HepG2 (cell line): ENCODE data around the gene BCO1. TPM values are rescaled to one million over a fixed set of nuclear protein-coding genes. Genes with fewer than 3 reads are reported as not detected.

Experiments used
- ATAC-seq: fragments of 200-7000 bp; cut with Tn5 transposase; 3 replicates; pipeline ENCODE4 v1.9.1; 2020; ENCODE audit warnings: mild to moderate bottlenecking, moderate library complexity
- BruUV-seq: library from RNA; stranded (reverse); fragments of 400-500 nt; replicated peaks from 2 replicates; lab custom pipeline; 2021; lab: Mats Ljungman, UMichigan
- CTCF ChIA-PET: fragments of 300-600 bp; formaldehyde crosslinking; extraction: SDS; loops from one replicate; lab custom pipeline; 2021; ENCODE audit warnings: low total read pairs, inconsistent platforms, low intra/inter-chr PET ratio; lab: Yijun Ruan, JAX
- POLR2A ChIA-PET: fragments of 350-600 bp; sonication (Branson Sonifier 250); formaldehyde crosslinking; loops from one replicate; lab custom pipeline; 2020; ENCODE audit warnings: antibody characterized with exemption, inconsistent platforms; lab: Yijun Ruan, JAX
- DNase-seq: peaks from one replicate; pipeline ENCODE4 v3.0.0-alpha.2; 2015; ENCODE audit warnings: low spot score
- FAIRE-seq: peaks from 3 replicates; lab custom pipeline; 2011; peaks lifted over from hg19 to GRCh38; lab: Jason Lieb, UNC
- H2AFZ ChIP-seq: one replicate; pipeline ENCODE4 v1.6.1; 2011; ENCODE audit warnings: low read length, inconsistent platforms
- H3K27ac ChIP-seq: fragments of 300-600 bp; 3 replicates; pipeline ENCODE4 v1.8.0; 2011; ENCODE audit warnings: mixed run types, mild to moderate bottlenecking, mixed read lengths, low read length, inconsistent platforms; ENCODE audit not compliant: insufficient read depth; ENCODE audit errors: extremely low read length
- H3K27me3 ChIP-seq, 2 experiments: fragments of 200-600 bp in 1 of 2; 2 replicates in 1 of 2; 3 replicates in 1 of 2; pipeline versions ENCODE4 v1.6.0 to v1.8.0; 2011; ENCODE audit warnings: low read length in 2 of 2, mild to moderate bottlenecking in 2 of 2, moderate library complexity in 2 of 2, inconsistent platforms in 1 of 2; ENCODE audit not compliant: insufficient read depth in 2 of 2, control insufficient read depth in 1 of 2
- H3K36me3 ChIP-seq, 2 experiments: fragments of 200-600 bp in 1 of 2; replicated peaks in 1 of 2; 2 replicates in 1 of 2; 3 replicates in 1 of 2; pipeline versions ENCODE4 v1.5.1 to v1.8.0; 2011; ENCODE audit warnings: low read length in 2 of 2, inconsistent platforms in 1 of 2; ENCODE audit not compliant: insufficient read depth in 2 of 2, control insufficient read depth in 1 of 2
- H3K4me1 ChIP-seq: 2 replicates; pipeline ENCODE4 v1.5.1; 2012; ENCODE audit warnings: low read length, inconsistent platforms; ENCODE audit not compliant: insufficient read depth
- H3K4me2 ChIP-seq: 2 replicates; pipeline ENCODE4 v1.6.0; 2011; ENCODE audit warnings: low read depth, low read length, inconsistent platforms
- H3K4me3 ChIP-seq, 3 experiments: fragments of 200-600 bp in 1 of 3; sonication (generic), shearing (Covaris generic) in 1 of 3; replicated peaks in 1 of 3; 2 replicates each; pipeline ENCODE4 v1.5.1; 2011 to 2016; ENCODE audit warnings: low read length in 3 of 3, inconsistent platforms in 2 of 3, low read depth in 2 of 3, mild to moderate bottlenecking in 2 of 3, control low read depth in 1 of 3, mixed read lengths in 1 of 3; ENCODE audit not compliant: insufficient read depth in 1 of 3
- H3K79me2 ChIP-seq: one replicate; pipeline ENCODE4 v1.6.1; 2011; ENCODE audit warnings: low read length, inconsistent platforms; ENCODE audit not compliant: insufficient read depth
- H3K9ac ChIP-seq: 2 replicates; pipeline ENCODE4 v1.6.0; 2011; ENCODE audit warnings: mild to moderate bottlenecking, low read depth, low read length, inconsistent platforms; ENCODE audit not compliant: insufficient read depth
- H3K9me3 ChIP-seq: 2 replicates; pipeline ENCODE4 v1.5.1; 2012; ENCODE audit warnings: mild to moderate bottlenecking, low read length
- H4K20me1 ChIP-seq: 2 replicates; pipeline ENCODE4 v1.6.0; 2011; ENCODE audit warnings: inconsistent platforms, mild to moderate bottlenecking, low read length, moderate library complexity; ENCODE audit not compliant: insufficient read depth
- NFYC ChIP-seq: IDR thresholded peaks from 2 replicates; pipeline ENCODE4 v1.6.1; 2016; ENCODE audit warnings: missing genetic modification reagents, missing compliant biosample characterization
- NR1H2 ChIP-seq: sonication (generic); formaldehyde crosslinking; IDR thresholded peaks from 2 replicates; pipeline ENCODE4 v1.8.1; 2022; ENCODE audit warnings: low read depth, missing genetic modification reagents, borderline replicate concordance
- PHF8 ChIP-seq: sonication (generic); formaldehyde crosslinking; IDR thresholded peaks from 2 replicates; pipeline ENCODE4 v1.5.0; 2020; ENCODE audit warnings: missing genetic modification reagents
- SIX4 ChIP-seq: sonication (generic); formaldehyde crosslinking; IDR thresholded peaks from 2 replicates; pipeline ENCODE4 v1.4.0; 2020; ENCODE audit warnings: missing genetic modification reagents
- SP1 ChIP-seq, 2 experiments: fragments of 450-650 bp in 1 of 2; sonication (generic) in 1 of 2; formaldehyde crosslinking in 1 of 2; IDR thresholded peaks; 2 replicates each; pipeline versions ENCODE4 v1.4.0 to v1.6.1; 2016 to 2020; ENCODE audit warnings: missing genetic modification reagents in 1 of 2
- TOPORS ChIP-seq: sonication (generic); formaldehyde crosslinking; IDR thresholded peaks from 2 replicates; pipeline ENCODE4 v1.8.0; 2023; ENCODE audit warnings: mild to moderate bottlenecking, missing genetic modification reagents
- U2AF2 ChIP-seq: fragments of 200-400 bp; formaldehyde crosslinking; IDR thresholded peaks from 2 replicates; pipeline ENCODE4 v1.6.1; 2017; ENCODE audit warnings: low read depth, mild to moderate bottlenecking, low read length
- ZMYM3 ChIP-seq: sonication (generic); formaldehyde crosslinking; IDR thresholded peaks from 2 replicates; pipeline ENCODE4 v1.5.1; 2020; ENCODE audit warnings: mild to moderate bottlenecking, missing genetic modification reagents
- ZNF260 ChIP-seq: sonication (generic); formaldehyde crosslinking; IDR thresholded peaks from 2 replicates; pipeline ENCODE4 v1.4.0; 2020; ENCODE audit warnings: missing genetic modification reagents, low read depth, mild to moderate bottlenecking, borderline replicate concordance
- ZNF569 ChIP-seq: sonication (generic); formaldehyde crosslinking; IDR thresholded peaks from 2 replicates; pipeline ENCODE4 v1.5.0; 2020; ENCODE audit warnings: mild to moderate bottlenecking, missing genetic modification reagents, moderate library complexity, borderline replicate concordance
- WGBS: methylation state at CpG from one replicate; pipeline ENCODE4 v1.1.6; 2017; ENCODE audit warnings: low lambda C conversion rate; 5-methylcytosine and 5-hydroxymethylcytosine counted together
- in situ Hi-C: cut with HindIII; loops from 2 replicates; pipeline ENCODE4 v1.10.0; 2017; ENCODE audit warnings: low pct_unique_long_range_greater_than_20kb; ENCODE audit not compliant: extremely low pct_ligation_motif_present
- intact Hi-C: fragments of 100-400 bp; cut with micrococcal nuclease; formaldehyde crosslinking; loops from one replicate; pipeline ENCODE4 v1.10.0; 2022; ENCODE audit not compliant: unreplicated experiment
- polyA plus RNA-seq, 8 experiments: library from polyadenylated mRNA; depleted of rRNA in 3 of 8; stranded (reverse) in 7 of 8; unstranded in 1 of 8; fragments of >200 nt; fragmentation: Illumina TruSeq in 4 of 8; extraction: Trizol in 4 of 8; gene quantifications; 2 replicates each; pipeline versions ENCODE4 v1.2.1 to v1.2.3, GENCODE V29; 2011 to 2016; ENCODE audit warnings: low read depth in 4 of 8, missing spikeins in 1 of 8, mixed read lengths in 1 of 8; ENCODE audit not compliant: insufficient read depth in 1 of 8
- total RNA-seq, 5 experiments: library from RNA; depleted of rRNA; stranded (reverse); fragments of >200 nt; fragmentation: Illumina TruSeq; extraction: Trizol; gene quantifications; 2 replicates each; pipeline ENCODE4 v1.2.3, GENCODE V29; 2016; ENCODE audit warnings: low read depth in 1 of 5
- TF ChIP-seq, protein P1 (sequence below): sonication (generic); formaldehyde crosslinking; IDR thresholded peaks from 2 replicates; pipeline ENCODE4 v1.5.0; 2020; ENCODE audit warnings: missing genetic modification reagents, mild to moderate bottlenecking, borderline replicate concordance
- TF ChIP-seq, protein P2 (sequence below): IDR thresholded peaks from 2 replicates; pipeline ENCODE4 v1.6.1; 2016
- TF ChIP-seq, protein P3 (sequence below): sonication (generic); formaldehyde crosslinking; IDR thresholded peaks from 2 replicates; pipeline ENCODE4 v1.4.0; 2020; ENCODE audit warnings: mild to moderate bottlenecking, missing genetic modification reagents
- TF ChIP-seq, protein P4 (sequence below): sonication (generic); formaldehyde crosslinking; IDR thresholded peaks from 2 replicates; pipeline ENCODE4 v1.8.1; 2023; ENCODE audit warnings: missing genetic modification reagents, mild to moderate bottlenecking, borderline replicate concordance

BCO1 gene
- total and polyA plus RNA-seq, 2 of the 13 experiments (the other 11 are each of a cell fraction or from before 2014, with no cell fraction given) = 0.11 TPM; not detected in 1

DNA sequence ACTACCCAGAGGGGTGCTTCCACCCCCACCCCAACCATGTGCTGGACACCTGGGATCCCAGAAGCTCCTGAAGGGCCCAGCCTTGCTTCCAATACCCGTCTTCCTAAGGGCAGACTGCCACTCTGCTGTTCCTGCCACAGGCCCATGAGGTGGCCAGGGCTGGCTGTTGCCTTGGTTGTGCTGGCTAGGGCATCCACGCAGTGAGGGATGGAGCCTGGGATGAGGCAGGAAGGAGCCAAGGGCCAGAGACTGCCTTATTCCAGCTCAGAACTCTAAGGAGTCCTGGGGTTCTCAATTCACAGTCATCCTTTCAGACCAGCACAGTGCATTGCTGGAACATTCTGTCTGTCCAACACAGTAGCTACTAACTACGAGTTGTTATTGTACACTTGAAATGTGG is 37.8 kb downstream of the BCO1 start:
- no TSS peak for BruUV-seq
- intact Hi-C loops (no loop called here), in situ Hi-C loops (no loop called here)
- Histone ChIP-seq H3K27me3 (peaks cover 2 to 37% of the 10 kb centered on the region in 2 experiments; a peak in 3 of 5 replicates), H3K4me3 (no peak overlapping the region), H4K20me1 (no peaks in the 10 kb centered on the region), H2AFZ (no peak overlapping the region), H3K36me3 (no peaks in the 10 kb centered on the region), H3K4me1 (peaks cover 7% of the 10 kb centered on the region; the same call in 1 of the 2 replicates), H3K79me2 (no peaks in the 10 kb centered on the region), H3K27ac (no peak overlapping the region), H3K9me3 (no peaks in the 10 kb centered on the region), H3K4me2 (no peak overlapping the region), H3K9ac (no peak overlapping the region)
- ChIA-PET CTCF (no interaction called here), POLR2A (no interaction called here)
- no peak for FAIRE-seq
- ATAC-seq = peak; percentile 19; the same call in 2 of the 3 replicates
- no peak for DNase-seq
- TF ChIP-seq SP1 (IDR thresholded peaks at IDR 0.05) = no peak
- TF ChIP-seq SP1 (CRISPR knock-in tag; IDR thresholded peaks at IDR 0.05) = no peak
- no peak for TF ChIP-seq SIX4 (CRISPR knock-in tag)
- no peak for TF ChIP-seq U2AF2
- no peak for TF ChIP-seq ZMYM3 (CRISPR knock-in tag)
- WGBS = 45% methylated on average over 3 of the region's 3 CpGs

DNA sequence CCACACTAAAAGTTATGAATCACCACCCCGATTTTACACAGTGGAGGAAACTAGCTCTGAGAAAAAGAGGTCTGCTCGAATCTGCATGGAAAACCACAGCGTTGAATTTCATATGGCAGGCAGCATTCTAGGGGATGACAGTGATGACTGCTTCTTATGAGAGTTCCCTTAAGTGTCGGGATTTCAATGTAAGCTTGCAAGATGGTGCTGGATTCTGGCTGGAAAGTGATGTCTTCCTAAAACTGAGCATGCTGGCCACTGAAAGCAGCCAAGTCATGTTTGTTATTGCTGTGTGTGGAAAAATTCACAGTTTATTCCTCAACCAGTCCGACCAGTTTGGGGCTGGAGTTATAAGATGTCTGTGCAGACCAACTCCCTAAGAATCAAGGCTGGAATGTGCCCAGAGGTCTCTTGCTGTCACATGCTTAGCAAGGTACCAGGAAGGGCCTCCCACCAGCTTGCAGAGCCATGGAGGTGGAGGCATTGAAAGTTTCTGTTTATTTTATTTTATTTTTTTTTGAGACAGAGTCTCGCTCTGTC is 39.1 kb downstream of the BCO1 start:
- no peaks in the 10 kb centered on the region for H3K36me3 ChIP-seq
- no TSS peak for BruUV-seq
- H3K4me3 ChIP-seq = no peak overlapping the region
- no peaks in the 10 kb centered on the region for H4K20me1 ChIP-seq
- no peaks in the 10 kb centered on the region for H3K9me3 ChIP-seq
- H3K27me3 ChIP-seq = peaks cover 2 to 33% of the 10 kb centered on the region in 2 experiments; a peak in 3 of 5 replicates
- H3K9ac ChIP-seq = no peak overlapping the region
- in situ Hi-C loops (no loop called here), intact Hi-C loops (no loop called here)
- DNase-seq = no peak
- FAIRE-seq = peak; percentile 39
- no peak for ATAC-seq
- H3K4me1 ChIP-seq = peaks cover 7% of the 10 kb centered on the region; the same call in 1 of the 2 replicates
- H3K79me2 ChIP-seq = no peaks in the 10 kb centered on the region
- CTCF ChIA-PET = no interaction called here
- POLR2A ChIA-PET = no interaction called here
- 34% methylated on average over 6 of the region's 6 CpGs for whole genome bisulfite sequencing
- no peak overlapping the region for H3K4me2 ChIP-seq
- H2AFZ ChIP-seq = no peak overlapping the region
- H3K27ac ChIP-seq = no peak overlapping the region
- TF ChIP-seq NFYC (CRISPR knock-in tag) (no peak), ZNF260 (CRISPR knock-in tag) (no peak), ZNF569 (no peak), PHF8 (no peak), NR1H2 (CRISPR knock-in tag) (no peak), TOPORS (no peak)
- TF ChIP-seq, protein P1, sequence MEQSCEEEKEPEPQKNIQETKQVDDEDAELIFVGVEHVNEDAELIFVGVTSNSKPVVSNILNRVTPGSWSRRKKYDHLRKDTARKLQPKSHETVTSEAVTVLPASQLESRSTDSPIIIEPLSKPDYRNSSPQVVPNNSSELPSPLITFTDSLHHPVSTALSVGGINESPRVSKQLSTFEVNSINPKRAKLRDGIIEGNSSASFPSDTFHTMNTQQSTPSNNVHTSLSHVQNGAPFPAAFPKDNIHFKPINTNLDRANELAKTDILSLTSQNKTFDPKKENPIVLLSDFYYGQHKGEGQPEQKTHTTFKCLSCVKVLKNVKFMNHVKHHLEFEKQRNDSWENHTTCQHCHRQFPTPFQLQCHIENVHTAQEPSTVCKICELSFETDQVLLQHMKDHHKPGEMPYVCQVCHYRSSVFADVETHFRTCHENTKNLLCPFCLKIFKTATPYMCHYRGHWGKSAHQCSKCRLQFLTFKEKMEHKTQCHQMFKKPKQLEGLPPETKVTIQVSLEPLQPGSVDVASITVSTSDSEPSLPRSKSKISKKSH (CRISPR knock-in tag) = no peak
- TF ChIP-seq, protein P2, sequence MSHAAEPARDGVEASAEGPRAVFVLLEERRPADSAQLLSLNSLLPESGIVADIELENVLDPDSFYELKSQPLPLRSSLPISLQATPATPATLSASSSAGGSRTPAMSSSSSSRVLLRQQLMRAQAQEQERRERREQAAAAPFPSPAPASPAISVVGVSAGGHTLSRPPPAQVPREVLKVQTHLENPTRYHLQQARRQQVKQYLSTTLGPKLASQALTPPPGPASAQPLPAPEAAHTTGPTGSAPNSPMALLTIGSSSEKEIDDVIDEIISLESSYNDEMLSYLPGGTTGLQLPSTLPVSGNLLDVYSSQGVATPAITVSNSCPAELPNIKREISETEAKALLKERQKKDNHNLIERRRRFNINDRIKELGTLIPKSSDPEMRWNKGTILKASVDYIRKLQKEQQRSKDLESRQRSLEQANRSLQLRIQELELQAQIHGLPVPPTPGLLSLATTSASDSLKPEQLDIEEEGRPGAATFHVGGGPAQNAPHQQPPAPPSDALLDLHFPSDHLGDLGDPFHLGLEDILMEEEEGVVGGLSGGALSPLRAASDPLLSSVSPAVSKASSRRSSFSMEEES = no peak
- TF ChIP-seq, protein P3, sequence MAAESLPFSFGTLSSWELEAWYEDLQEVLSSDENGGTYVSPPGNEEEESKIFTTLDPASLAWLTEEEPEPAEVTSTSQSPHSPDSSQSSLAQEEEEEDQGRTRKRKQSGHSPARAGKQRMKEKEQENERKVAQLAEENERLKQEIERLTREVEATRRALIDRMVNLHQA (CRISPR knock-in tag) = no peak
- TF ChIP-seq, protein P4, sequence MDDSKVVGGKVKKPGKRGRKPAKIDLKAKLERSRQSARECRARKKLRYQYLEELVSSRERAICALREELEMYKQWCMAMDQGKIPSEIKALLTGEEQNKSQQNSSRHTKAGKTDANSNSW (CRISPR knock-in tag) = no peak
